Stimulated activated CD8-positive, alpha-beta memory T cell treated with anti-CD3 and anti-CD28 coated beads, Interleukin-12 subunit alpha, Interleukin-12 subunit beta, amount 100 ng/mL, for 24 hours (primary cell): ENCODE results near the gene PARS2.
"Not testable (repeated sequence)": the region's sequence is repeated elsewhere in the genome, so short reads cannot be mapped to it uniquely, and the experiment has no call there.

Source experiments
- DNase-seq: peaks from one replicate; pipeline ENCODE4 v3.0.0-alpha.2; 2020; ENCODE audit errors: extremely low read depth

The PARS2 gene

GRCh38 chr1:54800041-54800898 lies 35.9 kb upstream of the PARS2 start:
- DNase-seq = no peak

- no peak for DNase-seq
Observed at GRCh38 chr1:54798769-54799641, 34.7 kb upstream of the PARS2 start.

- no peak for DNase-seq
Observed at GRCh38 chr1:54798206-54798605, 33.9 kb upstream of the PARS2 start.

GRCh38 chr1:54796902-54797301 lies 32.6 kb upstream of the PARS2 start:
- no peak for DNase-seq

- no peak for DNase-seq
Observed at GRCh38 chr1:54795841-54796468, 31.6 kb upstream of the PARS2 start.

GRCh38 chr1:54795356-54795665 lies 31.0 kb upstream of the PARS2 start:
- DNase-seq = no peak

GRCh38 chr1:54794451-54795355 lies 30.4 kb upstream of the PARS2 start:
- no peak for DNase-seq

- DNase-seq = no peak
Observed at GRCh38 chr1:54792686-54793282, 28.5 kb upstream of the PARS2 start.

- DNase-seq = no peak
Observed at GRCh38 chr1:54791880-54792522, 27.7 kb upstream of the PARS2 start.

GRCh38 chr1:54788459-54788858 lies 24.1 kb upstream of the PARS2 start:
- DNase-seq = no peak

GRCh38 chr1:54787604-54788003 lies 23.3 kb upstream of the PARS2 start:
- no peak for DNase-seq

GRCh38 chr1:54786778-54787177 lies 22.5 kb upstream of the PARS2 start:
- no peak for DNase-seq

GRCh38 chr1:54784066-54784465 lies 19.7 kb upstream of the PARS2 start:
- no peak for DNase-seq

- no peak for DNase-seq
Observed at GRCh38 chr1:54782588-54782987, 18.3 kb upstream of the PARS2 start.

GRCh38 chr1:54782156-54782555 lies 17.8 kb upstream of the PARS2 start:
- no peak for DNase-seq

- DNase-seq = no peak
Observed at GRCh38 chr1:54781023-54781723, 16.9 kb upstream of the PARS2 start.

GRCh38 chr1:54777431-54777830 lies 13.1 kb upstream of the PARS2 start:
- DNase-seq = no peak

- DNase-seq = no peak
Observed at GRCh38 chr1:54777011-54777410, 12.7 kb upstream of the PARS2 start.

GRCh38 chr1:54775828-54776721 lies 11.8 kb upstream of the PARS2 start:
- not testable (repeated sequence) for DNase-seq
